Heart left ventricle (tissue), 16 donors: ENCODE measurements around the gene RGS6. TPM values are rescaled to one million over a fixed set of nuclear protein-coding genes. Genes with fewer than 3 reads are reported as not detected.

Experiments
- ATAC-seq, 4 donors: fragments of 200-7000 bp; cut with Tn5 transposase; one replicate each; pipeline ENCODE4 v1.9.1; 2020 to 2022; ENCODE audit warnings: moderate library complexity in 4 of 4, mild to moderate bottlenecking in 3 of 4, moderate number of reproducible peaks in 1 of 4
- DNase-seq, 5 donors: peaks; one replicate each; pipeline ENCODE4 v3.0.0-alpha.2; 2020
- H3K27ac ChIP-seq, 12 donors: fragments of 200-600 bp; sonication (generic) in 4 of 12; one replicate each; pipeline versions ENCODE4 v1.5.0 to v1.8.0; 2016 to 2022; ENCODE audit warnings: mild to moderate bottlenecking in 2 of 12
- H3K27me3 ChIP-seq, 9 donors: fragments of 200-600 bp; sonication (generic) in 2 of 9; one replicate each; pipeline versions ENCODE4 v1.5.1 to v1.8.0; 2016 to 2022; ENCODE audit warnings: mild to moderate bottlenecking in 3 of 9
- H3K36me3 ChIP-seq, 9 donors: fragments of 200-600 bp; sonication (generic) in 2 of 9; one replicate each; pipeline versions ENCODE4 v1.5.0 to v1.8.0; 2018 to 2022; ENCODE audit warnings: mild to moderate bottlenecking in 2 of 9
- H3K4me1 ChIP-seq, 12 donors: fragments of 200-600 bp; sonication (generic) in 4 of 12; one replicate each; pipeline versions ENCODE4 v1.5.0 to v1.8.0; 2016 to 2022; ENCODE audit warnings: mild to moderate bottlenecking in 3 of 12
- H3K4me3 ChIP-seq, 12 donors: fragments of 200-600 bp; sonication (generic) in 4 of 12; one replicate each; pipeline versions ENCODE4 v1.5.0 to v1.8.0; 2017 to 2022; ENCODE audit warnings: mild to moderate bottlenecking in 9 of 12, moderate library complexity in 4 of 12
- H3K9me3 ChIP-seq, 12 donors: fragments of 200-600 bp; sonication (generic) in 4 of 12; one replicate each; pipeline versions ENCODE4 v1.5.0 to v1.8.0; 2016 to 2022; ENCODE audit warnings: mild to moderate bottlenecking in 1 of 12
- CTCF ChIP-seq, 12 donors: fragments of 200-600 bp; sonication (generic) in 4 of 12; IDR thresholded peaks; one replicate each; pipeline versions ENCODE4 v1.5.0 to v1.8.0; 2018 to 2022; ENCODE audit warnings: antibody characterized with exemption in 12 of 12, mild to moderate bottlenecking in 5 of 12
- POLR2A ChIP-seq, 2 donors: fragments of 450-650 bp; IDR thresholded peaks; one replicate each; pipeline ENCODE4 v1.6.1; 2017; ENCODE audit warnings: antibody characterized with exemption in 2 of 2, mild to moderate bottlenecking in 2 of 2, moderate library complexity in 2 of 2
- WGBS, 4 donors: extraction: QIAGEN DNeasy Blood & Tissue Kit in 2 of 4; methylation state at CpG; one replicate each; pipeline versions ENCODE4 v1.1.5 to v1.1.7; 2013 to 2018; 5-methylcytosine and 5-hydroxymethylcytosine counted together
- intact Hi-C, 10 donors: fragments of 100-400 bp; cut with DNase I; formaldehyde crosslinking; loops; one replicate each; pipeline versions ENCODE4 v1.11.1 to v1.14.2; 2022
- polyA plus RNA-seq, 2 donors: library from polyadenylated mRNA; stranded (reverse); fragments of 200-250 nt; gene quantifications; one replicate each; pipeline ENCODE4 v1.2.3, GENCODE V29; 2013
- total RNA-seq, 9 donors: library from RNA; depleted of rRNA in 2 of 9; stranded (reverse); fragments of >200 nt in 2 of 9; fragmentation: NEBNext Ultra II Directional in 3 of 9; extraction: Animal tissue kit (Norgen Biotek cat#: 25700) in 3 of 9; gene quantifications; one replicate each; pipeline versions ENCODE4 v1.1.0 to v1.2.4, GENCODE V29; 2016 to 2023
- donor health status: ischemic (EF 13 %, LVEDD 7.1; RV severe dilation, severe dysfunction).
- donor health status: healthy with polysubstance abuse.
- donor health status: DM: no; HTN: yes; CAD: no.
- donor health status: DM: no; HTN: no; CAD: no.
- donor health status: ischemic (EF 25% LVEDD 6.9; RV normal size, moderate dysfunction).
- donor health status: ischemic (EF 25% LVEDD 5.7; RV mildly dilated, moderate dysfunction).
- donor health status: healthy.
- donor health status: DM: yes; HTN: yes; CAD: no.
- donor health status: ischemic (EF 35%, LVEDD 5.7; RV mildly dilated, moderate dysfunction).
- donor health status: nonischemic (EF 11% LVEDD 7.7; RV severe dilation, severe dysfunction).
- donor health status: DM: yes; HTN: yes; CAD: no.
- donor health status: PGD.
- donor health status: ischemic (EF 29% LVEDD 5.4; RV normal size, mild dysfunction).
- donor health status: nonischemic (EF 23%, LVEDD 6.1; RV moderate dilation, normal function).

RGS6 gene
- total and polyA plus RNA-seq, 11 donors, result 1.3 to 25.4 (median 15.1) TPM

- Histone ChIP-seq H3K36me3 (no peaks in the 10 kb centered on the region), H3K4me3 (no peak overlapping the region), H3K4me1 (peaks cover 0 to 12% (median 0%) of the 10 kb centered on the region in 12 donors), H3K27ac (no peak overlapping the region), H3K27me3 (no peaks in the 10 kb centered on the region), H3K9me3 (no peaks in the 10 kb centered on the region)
- ATAC-seq (no peak), DNase-seq (no peak)
- TF ChIP-seq POLR2A (IDR thresholded peaks at IDR 0.05) (no peak), CTCF (IDR thresholded peaks at IDR 0.05) (no peak)
- intact Hi-C loops, result no loop called here
- WGBS, 4 donors, result 79 to 87% (median 82%) methylated on average over 4 of the region's 4 CpGs
These were observed 578.3 kb downstream of the RGS6 start for GRCh38 chr14:72510566-72510965.

- ATAC-seq, result no peak
- TF ChIP-seq CTCF (IDR thresholded peaks at IDR 0.05) (no peak), POLR2A (IDR thresholded peaks at IDR 0.05) (no peak)
- H3K36me3 ChIP-seq, result no peaks in the 10 kb centered on the region
- H3K9me3 ChIP-seq, result no peaks in the 10 kb centered on the region
- H3K4me3 ChIP-seq, result no peak overlapping the region
- H3K27ac ChIP-seq, result no peak overlapping the region
- H3K4me1 ChIP-seq, result peaks cover 0 to 8% (median 0%) of the 10 kb centered on the region in 12 donors
- intact Hi-C loops, result no loop called here
- 58 to 81% (median 63%) methylated on average over 2 of the region's 2 CpGs for WGBS, 4 donors
- no peaks in the 10 kb centered on the region for H3K27me3 ChIP-seq
- no peak for DNase-seq
These were observed 580.1 kb downstream of the RGS6 start for GRCh38 chr14:72512281-72512680.

DNA sequence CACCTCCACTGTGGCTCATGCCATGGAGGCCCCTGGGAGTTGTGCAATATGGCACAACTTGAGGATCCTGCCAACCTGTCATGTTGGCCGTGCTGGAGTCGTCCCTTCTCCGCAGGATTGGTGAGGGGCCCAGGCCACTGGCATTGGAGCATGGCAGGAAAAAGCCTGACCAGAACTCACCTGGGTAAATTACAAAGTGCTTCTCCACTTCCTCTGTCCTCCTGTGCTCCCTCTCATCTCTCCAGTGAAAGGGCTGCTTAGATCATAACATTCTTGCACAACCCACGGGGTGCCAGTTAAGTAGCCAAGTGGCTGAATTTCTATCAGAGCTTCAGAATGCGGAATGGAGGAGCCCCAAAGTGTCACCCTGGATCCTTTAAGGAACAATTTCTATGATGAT, 580.7 kb downstream of the RGS6 start:
- intact Hi-C loops, result no loop called here
- no peaks in the 10 kb centered on the region for H3K9me3 ChIP-seq
- H3K4me3 ChIP-seq, result no peak overlapping the region
- peaks cover 0 to 10% (median 0%) of the 10 kb centered on the region in 12 donors for H3K4me1 ChIP-seq
- 90 to 95% (median 92%) methylated on average over 3 to 5 of the region's 5 CpGs for WGBS, 4 donors
- ATAC-seq (no peak), DNase-seq (no peak)
- H3K36me3 ChIP-seq, result no peaks in the 10 kb centered on the region
- no peak overlapping the region for H3K27ac ChIP-seq
- TF ChIP-seq CTCF (IDR thresholded peaks at IDR 0.05) (no peak), POLR2A (IDR thresholded peaks at IDR 0.05) (no peak)
- no peaks in the 10 kb centered on the region for H3K27me3 ChIP-seq

GRCh38 chr14:72513346-72513745, 581.1 kb downstream of the RGS6 start:
- 83 to 87% (median 86%) methylated on average over 3 of the region's 3 CpGs for WGBS, 4 donors
- no peak for TF ChIP-seq POLR2A (IDR thresholded peaks at IDR 0.05)
- TF ChIP-seq CTCF (IDR thresholded peaks at IDR 0.05), result no peak
- no peaks in the 10 kb centered on the region for H3K36me3 ChIP-seq
- no peaks in the 10 kb centered on the region for H3K27me3 ChIP-seq
- H3K4me3 ChIP-seq, result no peak overlapping the region
- DNase-seq, result no peak
- no peaks in the 10 kb centered on the region for H3K9me3 ChIP-seq
- intact Hi-C loops, result no loop called here
- ATAC-seq, result no peak
- H3K27ac ChIP-seq, result no peak overlapping the region
- H3K4me1 ChIP-seq, result peaks cover 0 to 14% (median 0%) of the 10 kb centered on the region in 12 donors
